ENCODE measurements around the gene TMC8.

GRCh38 chr17:78092794-78093324 is 37.7 kb upstream of the TMC8 start:
- TF ChIP-seq CTCF (IDR thresholded peaks at IDR 0.05) (no peak), POLR2A (IDR thresholded peaks at IDR 0.05) (no peak)

All from Peyer's patch (tissue), 4 donors.